ENCODE data around the gene CHI3L2. TPM values are rescaled to one million over a fixed set of nuclear protein-coding genes. Genes with fewer than 3 reads are reported as not detected.

Gene CHI3L2
- total and polyA plus RNA-seq, 2 donors (not counting 1 experiment from before 2014, with no cell fraction given), result 9.2 to 31.5 TPM

DNA sequence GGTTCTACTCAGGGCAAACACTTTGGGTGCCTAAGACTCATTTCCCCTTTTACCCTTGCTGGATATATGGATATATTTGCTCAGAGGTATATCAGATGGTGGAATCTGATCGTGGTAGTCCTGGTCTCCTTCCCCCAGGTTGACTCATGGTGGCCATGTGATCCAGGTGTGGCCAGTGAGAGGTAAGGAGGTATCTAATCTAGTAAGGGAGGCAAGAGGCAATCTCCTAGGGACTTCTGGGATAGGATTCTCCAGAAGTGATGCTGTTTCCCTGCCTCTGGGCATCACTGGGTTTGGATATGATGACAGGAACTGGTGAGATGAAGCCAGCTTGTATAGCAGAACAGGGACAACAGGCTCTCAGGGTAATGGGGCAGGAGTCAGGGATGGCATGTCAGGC lies 18.6 kb upstream of the CHI3L2 start:
- Mint-ChIP-seq H3K4me1 (peaks cover 60% of the 10 kb centered on the region), H3K9me3 (ENCODE audit: insufficient read depth) (peaks cover under 1% of the 10 kb centered on the region), H3K27ac (peak overlapping the region; percentile 7), H3K27me3 (no peaks in the 10 kb centered on the region), H3K4me3 (no peak overlapping the region)
- peaks cover 2% of the 10 kb centered on the region for H3K79me2 ChIP-seq (ENCODE audit: control insufficient read depth, insufficient read depth, low read length)
- H3K4me3 ChIP-seq (ENCODE audit: control extremely low read depth in 1 of 5, extremely low read depth in 1 of 5, insufficient read depth in 1 of 5, low read depth in 2 of 5, low read length in 4 of 5), result no peak overlapping the region
- H4K20me1 ChIP-seq (ENCODE audit: control insufficient read depth, insufficient read depth, low read length, poor library complexity, severe bottlenecking), result no peaks in the 10 kb centered on the region
- intact Hi-C loops (cut with micrococcal nuclease), result loop anchor here (10.0 kb wide), 1 partner anchor 424 kb away; no protein-coding TSS in a partner anchor
- TF ChIP-seq CTCF (IDR thresholded peaks at IDR 0.05) (no peak), EZH2 (IDR thresholded peaks at IDR 0.05; ENCODE audit: borderline replicate concordance, insufficient read depth, low read depth, low read length, poor library complexity, severe bottlenecking) (no peak)
- H3K9ac ChIP-seq (ENCODE audit: low read length), result no peak overlapping the region
- ChIA-PET CTCF (interaction anchor here (3.0 kb wide), 1 partner anchor 14 kb away, joined by 17 read pairs; no protein-coding TSS in a partner anchor), POLR2A (interaction anchor here (0.6 kb wide), 1 partner anchor 12 kb away, joined by 11 read pairs; no protein-coding TSS in a partner anchor)
- no peaks in the 10 kb centered on the region for H3K27me3 ChIP-seq (replicated peaks in 1 of 4; ENCODE audit: control extremely low read depth in 1 of 4, control insufficient read depth in 3 of 4, insufficient read depth in 4 of 4, low read length in 3 of 4)
- DNase-seq (no peak), ATAC-seq (ENCODE audit: low read depth) (no peak)
- 88% methylated on average over 1 of the region's 1 CpG for WGBS (ENCODE audit: insufficient coverage)
- no peaks in the 10 kb centered on the region for H3K36me3 ChIP-seq (replicated peaks in 1 of 2; ENCODE audit: control extremely low read depth in 1 of 2, control insufficient read depth in 1 of 2, extremely low read depth in 1 of 2, insufficient read depth in 2 of 2, low read length in 1 of 2)
- peaks cover 33 to 49% of the 10 kb centered on the region in 2 donors for H3K4me1 ChIP-seq (ENCODE audit: control insufficient read depth in 2 of 2, insufficient read depth in 2 of 2, low read length in 2 of 2)
- H3K4me2 ChIP-seq (replicated peaks; ENCODE audit: low read depth, low read length, poor library complexity, severe bottlenecking), result no peak overlapping the region
- no peak overlapping the region for H2AFZ ChIP-seq (ENCODE audit: insufficient read depth, low read depth, low read length, poor library complexity, severe bottlenecking)
- H3K27ac ChIP-seq (ENCODE audit: low read length in 2 of 2), result no peak overlapping the region
- H3K9me3 ChIP-seq (ENCODE audit: control extremely low read depth in 1 of 3, control insufficient read depth in 2 of 3, insufficient read depth in 1 of 3, low read length in 2 of 3), result no peaks in the 10 kb centered on the region

GRCh38 chr1:111209622-111210021 lies 17.9 kb upstream of the CHI3L2 start:
- Histone ChIP-seq H4K20me1 (ENCODE audit: control insufficient read depth, insufficient read depth, low read length, poor library complexity, severe bottlenecking) (no peaks in the 10 kb centered on the region), H2AFZ (ENCODE audit: insufficient read depth, low read depth, low read length, poor library complexity, severe bottlenecking) (no peak overlapping the region), H3K4me2 (replicated peaks; ENCODE audit: low read depth, low read length, poor library complexity, severe bottlenecking) (no peak overlapping the region), H3K4me3 (ENCODE audit: control extremely low read depth in 1 of 5, extremely low read depth in 1 of 5, insufficient read depth in 1 of 5, low read depth in 2 of 5, low read length in 4 of 5) (no peak overlapping the region), H3K27me3 (replicated peaks in 1 of 4; ENCODE audit: control extremely low read depth in 1 of 4, control insufficient read depth in 3 of 4, insufficient read depth in 4 of 4, low read length in 3 of 4) (no peaks in the 10 kb centered on the region), H3K9me3 (ENCODE audit: control extremely low read depth in 1 of 3, control insufficient read depth in 2 of 3, insufficient read depth in 1 of 3, low read length in 2 of 3) (no peaks in the 10 kb centered on the region), H3K4me1 (ENCODE audit: control insufficient read depth in 2 of 2, insufficient read depth in 2 of 2, low read length in 2 of 2) (peaks cover 38 to 53% of the 10 kb centered on the region in 2 donors), H3K27ac (ENCODE audit: low read length in 2 of 2) (no peak overlapping the region), H3K36me3 (replicated peaks in 1 of 2; ENCODE audit: control extremely low read depth in 1 of 2, control insufficient read depth in 1 of 2, extremely low read depth in 1 of 2, insufficient read depth in 2 of 2, low read length in 1 of 2) (no peaks in the 10 kb centered on the region), H3K79me2 (ENCODE audit: control insufficient read depth, insufficient read depth, low read length) (no peaks in the 10 kb centered on the region), H3K9ac (ENCODE audit: low read length) (no peak overlapping the region)
- DNase-seq (no peak), ATAC-seq (ENCODE audit: low read depth) (no peak)
- H3K4me1 Mint-ChIP-seq, result peaks cover 66% of the 10 kb centered on the region
- H3K27ac Mint-ChIP-seq, result no peak overlapping the region
- POLR2A ChIA-PET, result no interaction called here
- no peak for TF ChIP-seq CTCF (IDR thresholded peaks at IDR 0.05)
- TF ChIP-seq EZH2 (IDR thresholded peaks at IDR 0.05; ENCODE audit: borderline replicate concordance, insufficient read depth, low read depth, low read length, poor library complexity, severe bottlenecking), result no peak
- H3K9me3 Mint-ChIP-seq (ENCODE audit: insufficient read depth), result peaks cover 3% of the 10 kb centered on the region
- H3K27me3 Mint-ChIP-seq, result no peaks in the 10 kb centered on the region
- no peak overlapping the region for H3K4me3 Mint-ChIP-seq
- CTCF ChIA-PET, result interaction anchor here (0.6 kb wide), 1 partner anchor 509 kb away, joined by 3 read pairs; no protein-coding TSS in a partner anchor
- WGBS (ENCODE audit: insufficient coverage), result no CpG with 5 or more reads among the region's 4 CpGs
- intact Hi-C loops (cut with micrococcal nuclease), result loop anchor here (10.0 kb wide), 2 partner anchors 385 to 425 kb away; no protein-coding TSS in a partner anchor

Data from B cell (primary cell).